GM12801 (cell line): ENCODE data around the gene FANCE.

Source experiments
- TF ChIP-seq, protein P1 (sequence below): IDR thresholded peaks from one replicate; pipeline ENCODE4 v1.5.1; 2011; ENCODE audit warnings: control low read depth; ENCODE audit not compliant: insufficient read length; ENCODE audit errors: extremely low read depth

The FANCE gene

DNA sequence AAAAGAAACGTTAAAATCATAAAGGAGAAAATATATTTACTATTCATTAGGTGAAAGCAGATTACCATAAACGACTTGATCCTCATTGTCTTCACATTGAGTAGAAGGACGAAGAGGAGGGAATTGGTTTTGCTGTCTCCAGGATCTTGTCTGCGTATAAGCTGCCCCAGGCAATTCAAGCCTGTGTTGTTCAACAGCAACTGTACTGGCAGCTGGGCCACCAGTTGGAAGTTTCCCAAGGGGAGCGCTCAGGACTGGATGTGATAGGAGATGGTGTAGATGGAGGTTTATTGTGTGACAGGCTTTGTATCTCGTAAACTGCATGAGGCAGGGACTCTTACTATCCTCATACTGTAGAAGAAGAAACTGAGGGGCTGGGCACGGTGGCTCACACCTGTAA, 3.9 kb upstream of the FANCE start:
- TF ChIP-seq, protein P1, sequence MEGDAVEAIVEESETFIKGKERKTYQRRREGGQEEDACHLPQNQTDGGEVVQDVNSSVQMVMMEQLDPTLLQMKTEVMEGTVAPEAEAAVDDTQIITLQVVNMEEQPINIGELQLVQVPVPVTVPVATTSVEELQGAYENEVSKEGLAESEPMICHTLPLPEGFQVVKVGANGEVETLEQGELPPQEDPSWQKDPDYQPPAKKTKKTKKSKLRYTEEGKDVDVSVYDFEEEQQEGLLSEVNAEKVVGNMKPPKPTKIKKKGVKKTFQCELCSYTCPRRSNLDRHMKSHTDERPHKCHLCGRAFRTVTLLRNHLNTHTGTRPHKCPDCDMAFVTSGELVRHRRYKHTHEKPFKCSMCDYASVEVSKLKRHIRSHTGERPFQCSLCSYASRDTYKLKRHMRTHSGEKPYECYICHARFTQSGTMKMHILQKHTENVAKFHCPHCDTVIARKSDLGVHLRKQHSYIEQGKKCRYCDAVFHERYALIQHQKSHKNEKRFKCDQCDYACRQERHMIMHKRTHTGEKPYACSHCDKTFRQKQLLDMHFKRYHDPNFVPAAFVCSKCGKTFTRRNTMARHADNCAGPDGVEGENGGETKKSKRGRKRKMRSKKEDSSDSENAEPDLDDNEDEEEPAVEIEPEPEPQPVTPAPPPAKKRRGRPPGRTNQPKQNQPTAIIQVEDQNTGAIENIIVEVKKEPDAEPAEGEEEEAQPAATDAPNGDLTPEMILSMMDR = no peak

DNA sequence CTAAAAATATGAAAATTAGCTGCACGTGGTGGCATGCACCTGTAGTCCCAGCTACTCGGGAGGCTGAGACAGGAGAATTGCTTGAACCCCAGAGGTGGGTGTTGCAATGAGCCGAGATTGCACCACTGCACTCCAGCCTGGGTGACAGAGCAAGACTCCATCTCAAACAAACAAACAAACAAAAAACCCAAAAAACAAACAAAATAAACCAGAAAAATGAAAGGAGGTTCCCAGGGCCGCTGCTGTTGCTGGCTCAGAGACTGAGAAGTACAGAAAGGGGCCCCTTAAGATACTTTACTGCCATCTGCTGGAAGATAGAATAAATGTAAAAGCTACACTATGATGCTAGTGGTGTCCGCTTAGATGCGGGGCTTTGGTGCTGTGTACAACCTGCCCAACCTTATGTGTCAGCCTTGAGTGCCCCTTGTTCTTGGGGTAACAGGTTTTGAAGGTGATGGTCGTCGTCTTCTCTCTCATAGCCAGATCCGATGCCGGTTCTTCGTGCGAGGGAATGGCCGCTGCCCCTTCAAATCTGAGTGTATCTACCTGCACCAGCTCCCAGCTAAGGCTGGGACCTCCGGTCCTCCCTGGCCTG, 2.8 kb upstream of the FANCE start:
- TF ChIP-seq, protein P1 = no peak

DNA sequence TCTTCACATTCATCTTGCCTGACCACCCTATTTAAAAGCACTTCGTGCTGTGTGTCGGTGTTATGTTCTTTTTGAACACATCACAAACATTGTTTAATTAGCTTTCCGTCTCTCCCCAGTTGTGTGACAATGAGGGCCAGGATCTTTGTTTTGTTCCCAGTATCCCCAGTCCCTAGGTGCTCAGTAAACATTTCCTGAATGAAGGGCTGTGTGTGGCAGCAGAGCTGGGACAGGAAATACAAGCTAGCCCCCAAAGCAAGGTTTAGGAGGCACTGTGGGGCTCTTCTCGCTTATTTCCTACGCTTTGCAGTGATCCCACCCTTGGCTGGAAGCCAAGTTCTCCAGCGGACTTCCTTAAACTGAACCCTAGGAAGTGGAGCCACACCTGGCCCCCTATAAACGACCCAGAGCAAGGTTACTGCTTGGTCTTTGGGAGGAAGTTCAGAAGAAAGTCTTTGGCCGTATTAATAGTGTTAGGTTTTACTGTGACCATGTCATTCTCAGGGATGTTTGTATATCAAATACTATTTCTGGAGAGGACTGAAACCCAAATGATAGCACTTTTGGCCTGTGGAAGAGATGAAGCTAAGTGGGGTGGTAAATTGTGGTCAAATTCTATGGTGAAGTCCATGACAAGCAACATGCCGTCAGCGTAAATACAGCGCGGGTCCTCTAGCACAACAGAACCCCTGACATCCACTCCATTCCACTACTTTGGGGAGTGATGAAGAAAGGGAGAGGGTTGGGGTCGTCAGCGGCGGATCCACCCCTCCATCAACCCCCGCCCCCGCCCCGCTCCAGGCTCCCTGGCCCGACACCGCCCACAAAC, 570 bp upstream of the FANCE start:
- TF ChIP-seq, protein P1 = no peak

DNA sequence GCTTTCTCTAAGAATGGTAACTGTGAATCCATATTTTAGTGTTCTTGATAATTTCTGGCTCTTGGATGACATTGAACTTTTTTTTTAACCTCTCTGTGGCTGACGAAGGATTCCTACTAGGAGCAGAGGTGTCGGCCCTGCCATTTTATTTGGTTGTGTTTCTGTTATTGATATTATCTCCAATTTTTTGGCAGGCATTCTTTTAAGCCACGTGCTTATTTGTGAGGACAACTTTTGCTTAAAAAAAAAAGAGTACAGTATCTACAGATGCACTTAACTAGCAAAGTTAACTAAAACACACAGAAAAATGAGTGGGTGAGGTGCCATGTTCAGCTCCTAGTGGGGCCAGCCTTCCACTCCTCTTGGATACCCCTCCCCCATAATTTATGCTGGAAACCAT, 1.1 kb downstream of the FANCE start:
- TF ChIP-seq, protein P1 = no peak

DNA sequence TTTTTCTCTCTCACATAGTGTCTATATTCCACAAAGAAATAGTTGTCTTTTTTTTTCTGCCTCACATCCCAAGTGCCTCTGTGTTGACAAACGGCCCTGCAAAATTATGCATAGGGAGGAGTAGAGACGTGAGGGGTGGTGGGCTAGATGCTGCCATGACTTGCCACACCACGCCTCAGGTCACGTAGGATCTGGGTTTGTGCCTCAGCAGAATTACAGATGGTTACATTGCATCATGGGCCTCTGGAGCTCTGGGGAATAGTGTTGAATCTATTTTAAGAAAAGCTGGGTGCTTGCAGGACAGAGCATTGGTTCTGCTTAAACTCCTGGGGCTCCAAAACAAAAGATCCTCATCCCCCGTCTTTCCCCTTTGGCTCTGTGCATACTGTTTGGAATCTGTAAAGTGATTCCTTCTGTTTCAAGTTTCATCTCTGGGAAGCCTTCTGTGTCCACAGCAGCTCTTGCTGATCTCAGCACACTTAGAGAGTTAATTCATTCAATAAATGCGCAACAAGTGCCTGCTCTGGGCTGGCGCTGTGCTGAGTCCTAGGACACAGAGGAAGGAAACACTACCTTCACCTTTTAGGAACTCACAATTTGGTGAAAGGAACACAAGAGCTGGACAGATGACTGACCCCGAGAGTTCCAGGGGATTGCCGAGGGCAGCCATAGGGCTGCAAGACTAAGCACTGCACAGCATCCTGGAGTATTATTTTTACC, 2.4 kb downstream of the FANCE start:
- TF ChIP-seq, protein P1 = no peak

DNA sequence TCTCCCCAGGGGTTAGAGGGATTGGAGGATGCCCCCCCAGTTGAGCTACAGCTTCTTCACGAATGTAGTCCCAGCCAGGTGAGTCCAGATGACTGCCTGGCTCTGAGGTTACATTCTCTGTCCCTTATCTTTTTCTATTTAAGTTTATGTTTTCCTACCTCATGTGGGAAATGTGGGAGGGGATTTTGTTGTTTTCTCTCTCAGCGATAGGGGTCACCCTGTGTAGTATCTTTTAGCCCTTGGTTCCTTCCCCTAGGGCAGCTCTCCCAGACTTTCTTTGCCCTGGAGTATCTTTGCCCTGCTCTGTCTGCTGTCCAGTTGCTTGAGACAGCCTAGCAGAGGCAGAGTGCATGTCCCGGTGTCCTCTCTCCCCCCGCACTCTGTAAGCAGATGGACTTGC, 5.8 kb downstream of the FANCE start:
- TF ChIP-seq, protein P1 = no peak

DNA sequence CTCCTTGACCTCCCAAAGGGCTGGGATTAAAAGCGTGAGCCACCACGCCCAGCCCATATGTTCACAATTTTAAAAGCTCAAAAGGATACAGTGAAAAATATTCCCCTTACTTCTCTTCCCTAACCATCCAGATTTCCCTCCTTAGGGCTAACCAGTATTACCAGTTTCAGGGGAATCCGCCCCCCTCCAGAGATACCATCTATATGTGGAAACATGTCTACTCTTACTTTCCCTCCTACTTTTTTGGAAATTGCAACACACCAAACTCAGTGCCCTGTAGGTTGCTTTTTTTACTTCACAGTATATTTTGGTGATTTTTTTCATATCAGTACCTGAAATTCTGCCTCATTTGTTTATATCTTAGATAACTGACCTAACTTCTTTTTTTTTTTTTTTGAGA, 9.1 kb downstream of the FANCE start:
- TF ChIP-seq, protein P1 = no peak
